H1 (cell line): ENCODE measurements around the gene ILK. TPM values are rescaled to one million over a fixed set of nuclear protein-coding genes. Genes with fewer than 3 reads are reported as not detected.

Experiments used
- CTBP2 ChIP-seq: IDR thresholded peaks from 2 replicates; pipeline ENCODE4 v1.7.0; 2011; ENCODE audit warnings: borderline replicate concordance, mild to moderate bottlenecking, moderate library complexity, mixed read lengths, low read length; ENCODE audit not compliant: insufficient read depth, insufficient read length
- SAP30 ChIP-seq: fragments of 300-600 bp; sonication (generic); IDR thresholded peaks from 2 replicates; pipeline ENCODE4 v1.7.1; 2012; ENCODE audit warnings: low read length, moderate library complexity, mild to moderate bottlenecking, inconsistent platforms; ENCODE audit not compliant: insufficient read depth, insufficient replicate concordance
- SIX5 ChIP-seq: IDR thresholded peaks from 2 replicates; pipeline ENCODE4 v1.6.1; 2011; ENCODE audit warnings: mild to moderate bottlenecking, low read depth, low read length
- USF2 ChIP-seq: IDR thresholded peaks from 2 replicates; pipeline ENCODE4 v1.6.1; 2011; ENCODE audit warnings: low read length, improper control_type of control experiment
- ZNF274 ChIP-seq: IDR thresholded peaks from 2 replicates; pipeline ENCODE4 v1.7.0; 2012; ENCODE audit warnings: low read length, borderline replicate concordance; ENCODE audit errors: extremely low read depth
- polyA plus RNA-seq, 7 experiments: library from polyadenylated mRNA; depleted of rRNA in 3 of 7; stranded (reverse) in 5 of 7; unstranded in 2 of 7; fragments of >200 nt in 5 of 7; fragments of 200-250 nt in 2 of 7; gene quantifications; 1 replicate in 5 of 7; 2 replicates in 1 of 7; 4 replicates in 1 of 7; pipeline versions ENCODE4 v1.2.1 to v1.2.3, GENCODE V29; 2011 to 2013; ENCODE audit warnings: missing spikeins in 2 of 7, mixed read lengths in 2 of 7
- total RNA-seq: library from RNA; stranded (reverse); fragmentation: NEBNext Ultra II Directional; extraction: Animal tissue kit (Norgen Biotek cat#: 25700); gene quantifications from 2 replicates; pipeline ENCODE4 v1.2.1, GENCODE V29; 2021
- TF ChIP-seq, protein P1 (sequence below): IDR thresholded peaks from 2 replicates; pipeline ENCODE4 v1.6.1; 2012; ENCODE audit warnings: low read length, inconsistent platforms

Gene ILK
- total and polyA plus RNA-seq, 2 of the 8 experiments (the other 6 are each of a cell fraction or from before 2014, with no cell fraction given): 91.4 to 132 TPM

- TF ChIP-seq, protein P1, sequence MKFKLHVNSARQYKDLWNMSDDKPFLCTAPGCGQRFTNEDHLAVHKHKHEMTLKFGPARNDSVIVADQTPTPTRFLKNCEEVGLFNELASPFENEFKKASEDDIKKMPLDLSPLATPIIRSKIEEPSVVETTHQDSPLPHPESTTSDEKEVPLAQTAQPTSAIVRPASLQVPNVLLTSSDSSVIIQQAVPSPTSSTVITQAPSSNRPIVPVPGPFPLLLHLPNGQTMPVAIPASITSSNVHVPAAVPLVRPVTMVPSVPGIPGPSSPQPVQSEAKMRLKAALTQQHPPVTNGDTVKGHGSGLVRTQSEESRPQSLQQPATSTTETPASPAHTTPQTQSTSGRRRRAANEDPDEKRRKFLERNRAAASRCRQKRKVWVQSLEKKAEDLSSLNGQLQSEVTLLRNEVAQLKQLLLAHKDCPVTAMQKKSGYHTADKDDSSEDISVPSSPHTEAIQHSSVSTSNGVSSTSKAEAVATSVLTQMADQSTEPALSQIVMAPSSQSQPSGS: no peak
- TF ChIP-seq ZNF274 (no peak), CTBP2 (no peak), USF2 (no peak), SAP30 (no peak), SIX5 (no peak)
Measured at GRCh38 chr11:6642957-6643356, 39.4 kb downstream of the ILK start (continued).
